HS-5 (cell line): Measurements from ENCODE around the gene TMEM11.
"Not testable (repeated sequence)": the region's sequence is repeated elsewhere in the genome, so short reads cannot be mapped to it uniquely, and the experiment has no call there.

Source experiments
- DNase-seq: peaks from one replicate; pipeline ENCODE4 v3.0.0-alpha.2; 2012; ENCODE audit warnings: low read depth

The TMEM11 gene

DNA sequence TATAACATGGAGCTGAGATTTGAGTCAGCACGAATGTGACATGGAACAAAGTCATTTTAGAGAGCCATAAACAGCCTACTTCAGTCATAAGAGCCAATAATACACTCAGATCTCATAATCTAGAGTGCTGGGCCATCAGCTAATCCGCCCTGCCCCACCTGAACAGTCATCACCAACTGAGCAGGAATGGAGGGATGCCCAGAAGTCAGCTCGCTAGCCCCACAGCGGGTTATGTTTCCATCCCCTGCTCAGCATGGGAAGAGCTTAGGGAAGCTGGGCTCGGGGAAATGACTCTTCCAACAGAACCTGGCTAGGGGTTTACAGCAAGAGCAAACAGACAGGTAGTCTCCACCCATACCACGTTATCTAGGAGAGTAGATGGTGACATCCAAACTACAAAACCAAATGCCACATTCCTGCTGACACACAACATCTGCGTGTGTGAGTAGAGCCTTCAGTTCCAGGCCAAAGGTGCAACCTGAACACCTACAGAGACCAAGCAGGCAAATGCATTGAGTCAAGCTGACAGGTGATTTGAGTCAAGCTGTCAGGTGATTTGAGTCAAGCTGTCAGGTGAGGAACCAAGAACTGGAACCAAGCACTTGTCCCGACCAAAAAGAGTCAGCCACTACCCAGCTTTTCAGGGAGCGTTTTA, 2.0 kb downstream of the TMEM11 start:
- no peak for DNase-seq

DNA sequence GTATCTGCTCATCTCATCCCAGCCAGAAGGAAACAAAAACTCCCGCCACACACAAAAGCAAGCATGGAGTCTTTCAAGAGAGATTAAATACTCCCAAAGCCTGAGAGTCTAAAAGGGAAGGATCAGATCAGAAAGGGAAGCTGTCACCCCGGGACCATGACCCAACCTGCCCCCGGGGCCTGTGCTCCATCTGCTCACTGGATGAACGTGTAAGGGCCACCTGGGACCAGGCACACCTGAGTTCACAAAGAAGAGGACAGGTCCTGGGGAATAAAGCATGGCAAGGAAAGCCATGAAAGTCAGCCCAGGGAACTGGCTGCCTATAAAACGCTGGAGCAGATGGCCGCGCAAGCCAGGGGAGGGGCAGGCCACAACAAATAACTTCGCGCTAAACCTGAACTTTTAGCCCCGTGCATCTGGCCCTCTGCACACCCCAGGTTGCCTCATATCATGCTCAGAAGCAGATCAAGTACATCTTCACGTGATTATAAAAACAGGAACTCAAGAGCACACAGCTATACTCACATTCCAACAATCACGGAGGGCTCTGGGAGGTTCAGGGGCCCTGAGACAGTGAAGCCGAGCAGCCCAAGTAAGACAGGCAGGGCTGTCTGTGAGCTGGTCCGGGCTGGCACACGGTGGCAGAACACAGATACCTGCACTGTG, 3.4 kb downstream of the TMEM11 start:
- DNase-seq = no peak

DNA sequence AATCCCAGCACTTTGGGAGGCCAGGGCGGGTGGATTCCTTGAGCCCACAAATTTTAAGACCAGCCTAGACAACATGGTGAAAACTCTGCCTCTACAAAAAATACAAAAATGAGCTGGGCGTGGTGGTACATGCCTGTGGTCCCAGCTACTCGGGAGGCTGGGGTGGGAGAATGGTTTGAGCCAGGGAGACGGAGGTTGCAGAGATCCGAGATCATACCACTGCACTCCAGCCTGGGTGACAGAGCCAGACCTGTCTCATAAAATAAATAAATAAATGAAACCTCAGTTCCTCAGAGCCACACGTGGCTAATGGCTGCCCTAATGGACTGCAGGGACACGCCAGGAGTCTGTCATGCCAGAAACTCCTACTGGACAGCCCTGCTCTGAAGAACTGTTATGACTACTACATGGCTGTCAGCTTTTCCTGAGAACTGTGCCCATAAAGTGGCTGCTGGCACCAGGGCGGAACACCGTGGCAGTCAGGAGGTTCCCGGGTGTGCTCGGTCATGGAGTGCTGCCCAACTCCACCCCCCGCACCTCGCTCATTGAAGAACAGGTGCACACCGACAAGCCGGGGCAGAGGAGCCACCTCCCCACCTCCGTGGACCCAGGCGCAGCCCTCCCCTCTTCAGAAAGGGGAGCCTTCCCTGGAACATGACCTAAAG, 4.3 kb downstream of the TMEM11 start:
- no peak for DNase-seq

DNA sequence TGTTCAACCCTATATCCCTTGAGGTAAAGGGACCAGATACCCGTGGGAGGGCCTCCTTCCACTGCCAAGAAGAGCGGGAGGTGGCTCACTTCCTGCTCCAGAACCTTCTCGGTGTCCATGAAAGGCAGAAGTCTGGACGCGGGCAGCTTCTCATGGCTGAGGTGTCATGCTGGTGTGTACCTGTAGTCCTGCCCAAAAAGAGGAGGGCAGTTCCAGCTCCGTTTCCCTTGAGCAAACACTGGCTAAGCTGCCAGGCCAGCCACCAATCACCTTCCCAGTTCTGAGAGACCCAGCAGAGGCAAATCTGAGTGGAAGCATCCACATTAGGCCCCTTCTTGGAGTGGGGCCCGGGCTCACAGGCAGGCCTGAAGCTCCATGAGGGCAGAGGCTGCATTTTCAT, 5.6 kb downstream of the TMEM11 start:
- no peak for DNase-seq

DNA sequence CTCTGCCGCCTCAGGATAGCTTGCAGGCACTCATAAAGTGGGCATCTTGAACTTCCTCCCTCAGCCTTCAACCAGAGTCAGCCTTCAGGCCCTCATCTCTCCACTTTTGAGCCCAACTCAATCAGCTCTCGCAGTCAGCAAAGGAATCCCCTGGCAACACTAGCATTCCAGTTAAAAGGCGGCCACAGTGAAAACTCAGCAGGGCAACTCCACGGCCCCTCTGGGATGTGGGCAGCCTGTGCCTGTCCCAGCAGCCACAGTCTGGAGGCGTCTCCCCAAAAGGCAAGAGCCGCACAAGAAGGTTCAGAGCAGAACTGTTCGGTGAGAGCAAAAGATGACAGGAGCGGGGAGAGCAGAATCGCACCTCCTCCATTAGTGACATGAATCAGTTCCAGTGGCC, 9.0 kb downstream of the TMEM11 start:
- DNase-seq = no peak

DNA sequence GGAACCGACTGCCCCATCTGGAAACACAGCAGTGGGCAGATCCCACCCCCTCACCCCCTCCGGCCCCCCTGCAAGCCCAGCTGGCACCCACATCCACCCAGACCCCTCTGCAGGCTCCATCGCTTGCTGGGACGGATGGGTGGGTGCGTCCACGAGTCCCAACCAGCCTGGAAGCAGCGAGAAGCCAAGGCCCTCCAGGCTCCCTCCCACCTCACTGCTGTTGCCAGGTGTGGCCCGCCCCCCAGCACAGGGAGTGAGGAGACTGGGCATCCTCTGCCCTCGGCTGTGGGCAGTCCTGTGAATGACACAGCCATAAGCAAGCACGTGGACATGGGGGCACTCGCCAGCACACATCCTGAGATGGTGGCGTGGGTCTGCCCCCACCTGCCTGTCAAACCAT, 11.4 kb downstream of the TMEM11 start:
- no peak for DNase-seq

DNA sequence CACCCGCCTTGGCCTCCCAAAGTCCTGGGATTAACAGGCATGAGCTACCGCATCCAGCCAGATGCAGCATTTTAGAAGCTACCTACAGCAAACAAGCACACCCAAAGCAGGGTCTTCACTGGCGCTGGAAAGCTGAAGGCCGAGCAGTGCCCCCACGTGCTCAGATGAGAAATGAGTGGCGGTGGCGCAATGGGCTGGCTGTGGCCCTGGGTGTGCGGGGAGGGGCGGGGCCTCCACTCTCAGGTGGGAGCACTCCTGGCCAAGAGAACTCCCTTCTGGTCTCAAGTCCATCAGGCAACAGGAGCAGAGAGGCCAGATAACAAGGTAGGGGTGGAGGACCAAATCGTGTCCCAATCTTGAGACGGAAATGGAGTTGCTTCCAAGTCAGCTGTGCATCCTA, 12.1 kb downstream of the TMEM11 start:
- no peak for DNase-seq

DNA sequence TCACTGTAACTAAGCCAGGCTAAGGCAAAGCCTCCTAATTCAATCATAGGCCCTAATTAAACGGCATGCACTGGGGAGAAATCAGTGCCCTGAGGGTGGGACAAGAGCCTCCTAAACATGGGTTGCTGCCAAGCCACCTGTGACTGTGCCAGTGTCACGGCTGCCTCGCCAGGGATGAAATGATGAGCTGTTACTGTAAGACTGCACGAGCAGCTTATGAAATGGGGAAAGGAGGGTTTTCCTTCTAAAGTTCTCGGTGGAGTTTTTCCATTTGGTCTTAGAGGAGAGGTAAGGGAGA, 12.7 kb downstream of the TMEM11 start:
- DNase-seq = no peak

DNA sequence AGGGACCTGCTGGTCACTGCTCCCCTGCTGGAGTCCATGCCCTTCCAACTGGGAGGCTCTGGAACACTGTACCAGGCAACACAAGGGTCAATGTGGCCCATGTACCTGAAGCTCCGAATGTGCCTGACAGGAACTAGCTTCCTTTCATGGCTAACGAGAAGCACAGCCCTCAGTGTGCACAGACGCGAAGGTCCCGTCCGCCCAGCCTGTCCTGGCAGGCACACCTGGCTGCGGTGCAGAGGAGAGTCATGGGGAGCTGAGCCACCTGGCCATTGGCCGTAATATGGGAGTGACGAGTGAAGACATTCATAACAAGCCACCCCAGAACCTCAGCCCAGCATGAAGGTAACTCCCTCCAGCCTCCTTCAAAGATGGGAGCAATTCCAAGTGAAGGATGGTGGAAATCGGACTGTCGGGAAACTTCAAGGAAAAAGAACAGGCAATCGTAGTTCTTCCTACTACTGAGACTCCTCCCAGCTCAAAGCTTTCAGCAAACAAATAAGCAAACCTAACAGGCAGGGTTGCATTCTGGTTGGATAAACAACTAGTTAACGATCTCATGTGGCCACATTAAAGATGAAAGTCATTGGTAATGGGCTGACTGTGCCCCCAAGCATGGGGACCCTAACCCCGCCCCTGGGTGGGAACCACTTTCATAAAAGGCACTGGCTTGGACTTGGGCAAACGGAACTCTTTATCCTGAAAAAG, 13.2 kb downstream of the TMEM11 start:
- DNase-seq = no peak

DNA sequence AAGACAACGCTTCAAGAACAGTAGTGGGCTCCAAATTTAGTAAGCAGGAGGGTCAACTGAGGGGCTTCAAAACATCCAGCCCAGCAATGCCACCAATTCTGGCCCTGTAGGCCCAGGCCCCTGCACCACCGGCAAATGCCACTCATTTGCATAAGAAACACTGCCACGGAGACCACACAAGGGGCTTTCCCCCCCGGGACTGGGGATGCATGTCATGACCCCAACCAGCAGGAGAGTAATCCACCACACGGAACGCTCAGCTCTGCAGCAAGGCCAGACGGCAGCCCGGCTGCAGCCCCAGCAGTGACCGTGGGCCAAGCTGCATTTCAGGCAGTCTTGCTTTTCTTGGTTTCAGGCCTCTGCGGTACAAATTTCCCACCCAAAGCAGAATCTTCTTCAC, 14.1 kb downstream of the TMEM11 start:
- DNase-seq = no peak

DNA sequence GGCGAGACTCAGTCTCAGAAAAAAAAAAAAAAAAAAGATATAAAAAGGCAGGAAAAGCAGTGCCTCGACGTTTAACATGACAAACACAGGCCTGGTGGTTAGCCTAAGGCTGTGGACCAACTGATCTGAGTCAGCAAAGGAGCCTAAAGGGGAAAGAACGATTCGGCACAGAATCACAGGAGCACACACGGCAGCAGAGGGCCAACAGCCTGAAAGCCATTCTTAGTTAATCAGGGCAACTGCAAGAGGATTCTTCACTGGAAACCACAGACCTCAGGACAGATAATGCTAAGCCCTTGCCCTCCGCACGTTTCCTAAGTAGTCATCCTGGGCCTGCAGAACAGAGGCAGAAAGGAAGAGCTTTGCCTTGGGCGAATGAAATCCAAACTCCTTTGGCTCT, 14.7 kb downstream of the TMEM11 start:
- DNase-seq = no peak

DNA sequence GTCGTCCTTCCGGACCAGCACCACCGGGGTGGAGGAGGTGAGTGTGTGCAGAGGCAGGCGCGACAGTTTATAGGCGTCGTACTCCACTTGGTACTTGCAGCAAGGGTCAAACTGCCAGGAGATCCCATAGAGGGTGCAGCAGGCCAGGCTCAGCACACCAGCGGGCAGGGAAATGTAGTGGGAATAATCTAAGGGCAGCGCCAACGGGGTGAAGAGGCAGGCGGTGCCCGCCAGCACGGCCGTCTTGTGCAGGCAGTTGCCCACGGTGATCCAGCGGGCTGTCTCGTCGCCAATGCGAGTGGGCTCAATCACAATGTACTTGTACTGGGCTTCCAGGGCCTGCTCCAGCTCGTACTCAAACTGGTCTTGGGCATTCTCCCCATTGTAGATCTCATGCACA, 15.6 kb downstream of the TMEM11 start:
- DNase-seq = no peak

DNA sequence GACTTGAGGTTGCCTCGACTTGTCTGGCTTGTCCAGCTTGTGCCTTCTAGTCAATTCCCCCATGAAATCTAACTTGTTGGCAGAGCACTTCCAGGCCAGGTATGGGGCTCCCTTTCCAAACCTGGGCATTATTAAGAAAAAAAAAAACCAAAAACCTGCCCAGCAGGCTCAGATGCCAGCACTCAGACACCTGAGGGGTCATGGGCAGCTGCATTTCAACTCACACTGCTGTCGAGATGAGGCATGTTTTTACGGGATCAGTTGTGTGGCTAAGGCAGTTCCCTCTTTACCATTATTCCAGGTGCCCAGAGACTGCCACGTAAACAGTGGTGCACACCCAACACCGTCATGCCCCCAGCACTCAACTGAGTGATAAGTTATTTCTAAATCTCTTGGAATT, 17.8 kb downstream of the TMEM11 start:
- DNase-seq = no peak

DNA sequence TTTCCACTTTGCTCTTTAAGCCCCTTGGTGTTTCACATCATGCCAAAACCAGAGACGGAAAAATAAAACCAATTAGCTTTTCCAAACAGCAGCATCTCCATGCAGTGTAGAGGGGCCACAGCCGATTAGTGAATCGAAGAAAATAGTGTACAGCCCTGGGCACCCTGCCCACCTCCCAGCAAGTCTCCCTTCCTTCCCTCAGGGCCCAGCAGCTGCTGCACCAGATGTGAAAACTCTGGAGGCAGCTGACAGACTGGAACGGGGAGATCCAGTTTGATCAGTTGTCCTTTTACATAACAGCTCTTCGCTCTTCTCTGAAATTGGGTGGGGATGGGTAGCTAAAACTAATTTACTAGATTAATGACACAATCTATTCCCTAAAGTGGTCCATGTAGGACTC, 19.3 kb downstream of the TMEM11 start:
- no peak for DNase-seq

DNA sequence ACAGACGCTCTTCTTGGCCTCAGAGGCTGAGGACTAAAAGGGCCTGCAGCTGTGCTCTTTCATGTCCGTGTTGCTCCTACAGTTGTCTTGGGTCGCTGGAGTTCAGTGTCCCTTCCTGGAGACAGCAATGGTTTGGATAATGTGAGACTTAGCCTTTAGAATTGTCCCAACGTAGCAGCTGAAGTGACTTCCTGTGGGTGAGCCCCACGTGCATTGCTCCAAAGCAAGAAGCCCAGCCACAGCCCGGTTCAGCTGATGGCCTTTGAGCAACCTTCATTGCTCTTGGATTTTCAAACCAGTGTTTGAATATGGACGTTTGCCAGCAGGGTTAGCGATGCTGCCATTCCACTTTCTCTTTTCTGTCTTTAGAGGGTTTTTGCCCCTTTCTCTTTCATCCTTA, 19.7 kb downstream of the TMEM11 start:
- DNase-seq = no peak

DNA sequence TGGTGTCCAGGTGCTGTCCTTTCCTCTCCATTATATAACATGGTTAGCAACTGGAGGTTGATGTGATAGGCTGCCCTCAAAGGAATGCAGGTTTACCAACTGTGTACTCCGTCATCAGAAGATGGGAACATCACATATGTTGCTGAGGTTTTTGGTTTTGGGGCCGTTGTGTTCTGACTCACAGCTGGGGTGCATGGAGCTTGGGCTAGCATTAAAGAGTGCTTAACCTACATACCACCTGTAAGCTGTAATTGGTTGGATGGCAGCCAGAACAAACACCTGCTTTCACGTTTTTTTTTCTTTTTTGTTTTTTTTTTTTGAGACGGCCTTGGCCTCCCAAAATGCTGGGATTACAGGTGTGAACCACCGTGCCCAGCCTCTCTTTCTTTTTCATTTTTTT, 20.9 kb downstream of the TMEM11 start:
- no peak for DNase-seq

DNA sequence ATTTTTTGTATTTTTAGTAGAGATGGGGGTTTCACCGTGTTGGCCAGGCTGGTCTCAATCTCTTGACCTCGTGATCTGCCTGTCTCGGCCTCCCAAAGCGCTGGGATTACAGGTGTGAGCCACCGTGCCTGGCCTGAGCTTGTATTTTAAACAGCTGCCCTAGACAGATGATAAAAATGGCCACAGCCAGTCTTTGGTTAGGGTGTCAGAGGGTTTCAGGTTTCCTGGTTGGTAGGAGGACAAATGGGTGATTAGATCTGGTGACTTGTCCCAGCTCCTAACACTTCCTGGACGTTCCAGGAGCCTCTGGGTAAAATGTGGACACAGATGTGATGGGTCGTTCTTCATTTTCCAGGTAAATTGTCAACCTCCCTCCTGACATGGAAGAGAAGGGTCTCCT, 21.5 kb downstream of the TMEM11 start:
- DNase-seq = not testable (repeated sequence)

DNA sequence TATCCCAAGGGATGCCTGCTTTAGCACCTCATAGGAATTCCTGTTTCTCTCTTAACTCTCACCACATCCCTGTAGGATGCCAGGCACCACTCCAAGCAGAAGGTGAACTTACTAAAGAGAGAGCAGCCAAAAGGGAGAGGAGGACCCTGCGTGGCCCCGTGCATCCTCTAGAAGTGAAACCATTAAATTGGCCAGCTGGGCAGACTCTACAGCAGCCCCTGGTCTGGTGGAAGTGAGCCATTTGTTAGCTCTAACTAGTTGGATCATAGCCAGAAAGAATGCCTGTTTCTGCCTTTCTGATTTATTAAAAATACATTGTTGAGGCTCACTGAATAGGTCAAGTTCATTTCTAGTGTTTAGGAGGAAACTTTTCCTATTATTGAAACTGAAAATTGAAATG, 22.3 kb downstream of the TMEM11 start:
- DNase-seq = no peak

DNA sequence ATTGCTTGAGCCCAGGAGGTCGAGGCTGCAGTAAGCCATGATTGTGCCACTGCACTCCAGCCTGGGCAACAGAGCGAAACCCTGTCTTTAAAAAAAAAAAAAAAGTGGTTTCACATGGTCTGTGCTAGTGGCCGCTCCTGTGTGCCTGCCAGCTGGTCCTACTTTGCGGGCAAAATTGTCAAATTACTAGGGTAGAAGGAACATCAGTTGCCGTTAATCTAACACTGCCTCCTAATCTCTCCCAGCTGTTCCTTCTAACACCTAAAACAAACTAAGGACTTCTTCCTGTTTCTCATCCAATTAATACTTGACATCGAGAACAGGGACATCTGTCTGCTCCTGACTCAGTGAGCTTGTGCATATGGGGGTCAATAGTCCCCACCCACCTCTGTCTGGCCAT, 23.9 kb downstream of the TMEM11 start:
- no peak for DNase-seq

DNA sequence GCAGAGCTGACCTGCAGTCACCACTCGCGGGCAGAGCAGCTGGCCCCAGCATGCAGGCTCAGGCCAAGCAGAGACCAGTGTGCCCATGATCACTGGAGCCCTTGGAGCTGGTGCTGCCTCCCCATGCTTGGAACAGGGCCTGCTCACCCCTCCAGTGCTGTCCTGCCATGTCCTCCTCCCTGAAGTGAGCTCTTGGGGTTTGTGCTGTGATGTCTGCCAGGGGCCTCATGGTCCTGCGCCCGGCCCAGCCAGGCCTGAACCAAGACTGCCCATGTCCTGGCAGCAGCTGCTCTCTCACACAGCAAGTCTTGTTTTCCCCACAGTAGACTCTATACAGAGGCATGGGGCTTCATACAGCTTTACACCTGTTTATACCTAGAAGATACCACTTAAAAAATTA, 24.6 kb downstream of the TMEM11 start:
- no peak for DNase-seq

DNA sequence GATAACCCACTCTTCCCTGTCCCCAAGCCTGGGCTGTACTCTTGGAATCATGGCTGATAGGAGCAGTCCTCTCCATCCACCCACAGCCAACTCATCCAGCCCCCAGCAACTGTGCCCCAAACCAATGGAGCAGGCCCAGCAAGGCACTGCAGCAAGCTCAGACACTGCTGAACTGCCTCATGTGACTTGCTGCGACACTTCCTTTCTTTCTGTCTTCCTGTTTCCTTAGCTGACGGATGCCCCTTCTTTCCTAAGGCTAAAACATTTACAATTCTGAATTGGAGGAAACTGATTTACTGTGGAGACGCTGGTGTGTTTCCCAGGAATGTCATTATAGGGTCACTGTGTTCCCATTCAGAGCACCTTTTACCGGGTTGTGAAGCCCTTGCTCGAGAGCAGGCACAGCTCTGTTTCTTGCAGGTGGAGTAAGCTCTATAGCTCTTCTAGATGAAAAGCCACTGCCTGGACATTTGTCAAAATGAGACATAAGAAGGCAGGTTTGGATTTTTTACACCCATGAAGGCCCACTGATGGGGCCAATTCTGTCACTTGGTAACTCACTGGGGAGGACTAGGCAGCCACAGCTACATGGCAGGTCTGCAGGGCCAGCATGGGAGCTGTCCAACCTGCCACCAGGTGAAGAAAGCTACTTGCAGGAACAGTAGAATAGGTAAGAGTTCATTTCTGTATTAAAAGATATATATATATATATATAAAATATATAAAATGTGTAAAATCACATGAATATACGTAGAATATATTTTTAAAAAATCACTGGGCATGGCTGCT, 27.4 kb downstream of the TMEM11 start:
- no peak for DNase-seq

DNA sequence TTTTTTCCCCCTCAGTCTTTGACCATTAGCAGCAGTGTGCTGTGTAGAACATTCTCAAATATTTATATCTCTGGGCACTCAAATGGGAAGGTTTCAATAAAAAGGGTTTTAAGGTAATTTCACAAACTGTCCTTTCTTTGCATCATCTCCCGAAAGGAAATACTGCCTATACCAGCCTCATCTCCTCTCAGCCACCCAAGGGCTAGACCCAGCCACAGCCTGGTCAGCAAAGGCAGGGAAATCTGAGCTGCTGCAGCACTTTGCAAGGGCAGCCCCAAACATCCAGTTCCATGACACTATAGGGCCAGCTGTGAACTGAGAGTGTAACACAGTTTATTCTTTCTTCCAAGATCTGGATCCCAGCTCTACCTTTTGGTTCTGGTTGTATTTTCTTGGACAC, 28.9 kb downstream of the TMEM11 start:
- no peak for DNase-seq

DNA sequence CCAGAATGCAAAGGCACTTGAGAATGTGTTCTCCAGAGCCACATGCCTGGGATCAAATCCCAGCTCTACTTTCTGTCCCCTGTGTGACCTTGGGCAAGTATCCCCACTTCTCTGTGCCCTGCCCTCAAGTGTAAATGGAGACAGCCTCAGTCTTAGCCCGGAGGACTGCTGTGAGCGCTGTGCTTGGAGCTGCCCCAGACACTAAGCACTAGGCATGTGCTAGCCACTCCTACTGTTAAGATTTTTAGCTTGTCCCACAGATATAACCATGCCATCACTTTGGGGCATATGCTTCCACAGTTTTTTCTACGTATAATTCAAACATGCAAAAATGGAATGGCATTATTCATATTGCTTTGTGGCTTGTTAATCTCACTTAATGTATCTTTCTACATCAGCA, 29.4 kb downstream of the TMEM11 start:
- no peak for DNase-seq
